Trophoblast cell (in vitro differentiated cells and primary cell): ENCODE results near the gene SRBD1.

Source experiments
- DNase-seq, 2 donors: peaks; one replicate each; pipeline ENCODE4 v3.0.0-alpha.2; 2016
- H2AFZ ChIP-seq: 2 replicates; pipeline ENCODE4 v1.6.1; 2013; ENCODE audit warnings: low read length, moderate library complexity, mild to moderate bottlenecking; ENCODE audit not compliant: insufficient read depth, poor library complexity
- H2AK5ac ChIP-seq: 2 replicates; pipeline ENCODE4 v1.6.1; 2013; ENCODE audit warnings: mild to moderate bottlenecking, low read length
- H2BK120ac ChIP-seq: 2 replicates; pipeline ENCODE4 v1.6.1; 2013; ENCODE audit warnings: low read length, mild to moderate bottlenecking, moderate library complexity; ENCODE audit not compliant: insufficient read depth, poor library complexity
- H2BK12ac ChIP-seq: 2 replicates; pipeline ENCODE4 v1.6.1; 2013; ENCODE audit warnings: mild to moderate bottlenecking, low read length, moderate library complexity
- H2BK5ac ChIP-seq: 2 replicates; pipeline ENCODE4 v1.6.1; 2013; ENCODE audit warnings: low read length, low read depth, moderate library complexity, mild to moderate bottlenecking; ENCODE audit not compliant: poor library complexity
- H3K14ac ChIP-seq: 2 replicates; pipeline ENCODE4 v1.6.1; 2013; ENCODE audit warnings: mild to moderate bottlenecking, low read length
- H3K18ac ChIP-seq: 2 replicates; pipeline ENCODE4 v1.6.1; 2013; ENCODE audit warnings: mild to moderate bottlenecking, low read length
- H3K23ac ChIP-seq: 2 replicates; pipeline ENCODE4 v1.6.1; 2013; ENCODE audit warnings: low read length
- H3K27ac ChIP-seq: 2 replicates; pipeline ENCODE4 v1.5.1; 2013; ENCODE audit warnings: low read depth, mild to moderate bottlenecking, inconsistent platforms, low read length, moderate library complexity
- H3K27me3 ChIP-seq: 2 replicates; pipeline ENCODE4 v1.6.1; 2013; ENCODE audit warnings: inconsistent platforms, mild to moderate bottlenecking, low read length, moderate library complexity; ENCODE audit not compliant: insufficient read depth
- H3K36me3 ChIP-seq, 2 experiments: 1 replicate in 1 of 2; 2 replicates in 1 of 2; pipeline ENCODE4 v1.6.1; 2013; ENCODE audit warnings: low read length in 2 of 2, mild to moderate bottlenecking in 2 of 2, moderate library complexity in 1 of 2; ENCODE audit not compliant: insufficient read depth in 2 of 2, control insufficient read depth in 1 of 2
- H3K4ac ChIP-seq: 2 replicates; pipeline ENCODE4 v1.6.1; 2013; ENCODE audit warnings: low read depth, mild to moderate bottlenecking, low read length, moderate library complexity
- H3K4me1 ChIP-seq, 2 experiments: 1 replicate in 1 of 2; 2 replicates in 1 of 2; pipeline ENCODE4 v1.6.1; 2013; ENCODE audit warnings: low read length in 2 of 2, mild to moderate bottlenecking in 2 of 2, moderate library complexity in 1 of 2; ENCODE audit not compliant: insufficient read depth in 2 of 2, control insufficient read depth in 1 of 2
- H3K4me2 ChIP-seq: 2 replicates; pipeline ENCODE4 v1.6.1; 2013; ENCODE audit warnings: inconsistent platforms, mild to moderate bottlenecking, low read length, moderate library complexity
- H3K4me3 ChIP-seq: 2 replicates; pipeline ENCODE4 v1.5.1; 2013; ENCODE audit warnings: mild to moderate bottlenecking, low read depth, low read length, inconsistent platforms
- H3K79me1 ChIP-seq: one replicate; pipeline ENCODE4 v1.6.1; 2013; ENCODE audit warnings: low read length
- H3K79me2 ChIP-seq: 2 replicates; pipeline ENCODE4 v1.6.1; 2013; ENCODE audit warnings: low read length, mild to moderate bottlenecking; ENCODE audit not compliant: control insufficient read depth, insufficient read depth, poor library complexity
- H3K9ac ChIP-seq: 2 replicates; pipeline ENCODE4 v1.6.1; 2013; ENCODE audit warnings: mild to moderate bottlenecking, low read length
- H3K9me3 ChIP-seq: 2 replicates; pipeline ENCODE4 v1.6.1; 2013; ENCODE audit warnings: low read depth, mild to moderate bottlenecking, control low read depth, inconsistent platforms, low read length; ENCODE audit not compliant: insufficient read depth
- H4K12ac ChIP-seq: 2 replicates; pipeline ENCODE4 v1.6.1; 2013; ENCODE audit warnings: low read depth, mild to moderate bottlenecking, low read length, moderate library complexity
- H4K8ac ChIP-seq: 2 replicates; pipeline ENCODE4 v1.6.1; 2013; ENCODE audit warnings: low read depth, mild to moderate bottlenecking, low read length, moderate library complexity
- H4K91ac ChIP-seq: one replicate; pipeline ENCODE4 v1.6.1; 2013; ENCODE audit warnings: low read depth, mild to moderate bottlenecking, low read length, moderate library complexity
- WGBS: extraction: QIAGEN DNeasy Blood & Tissue Kit; methylation state at CpG from one replicate; pipeline ENCODE4 v1.1.7; 2013; ENCODE audit warnings: missing lambda C conversion rate; ENCODE audit not compliant: insufficient read length, insufficient coverage; ENCODE audit errors: extremely low coverage; 5-methylcytosine and 5-hydroxymethylcytosine counted together

Gene SRBD1

DNA sequence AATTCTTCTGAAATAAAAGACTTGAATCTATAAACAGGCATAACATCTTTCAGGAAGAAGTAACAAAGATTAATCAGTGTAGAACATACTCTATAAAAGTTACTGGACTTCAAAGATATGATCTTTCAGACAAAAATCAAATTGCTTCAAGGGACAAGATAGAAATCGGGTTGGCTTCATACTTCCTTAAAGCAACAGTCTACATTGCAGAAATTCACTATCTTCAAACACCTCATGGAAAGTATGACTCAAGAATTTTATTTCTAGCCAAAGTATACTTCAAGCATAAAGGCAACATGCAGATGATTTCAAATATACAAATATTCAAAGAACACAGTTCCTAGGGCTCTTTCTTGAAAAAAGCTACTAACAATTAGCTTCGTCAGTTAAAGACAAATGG lies 240.7 kb downstream of the SRBD1 start:
- H3K4ac ChIP-seq, result no peak overlapping the region
- H3K79me1 ChIP-seq, result no peaks in the 10 kb centered on the region
- H4K12ac ChIP-seq, result no peak overlapping the region
- no peak overlapping the region for H3K27ac ChIP-seq
- DNase-seq, result peak in 1 of 2 donors; percentile 65
- no peaks in the 10 kb centered on the region for H3K79me2 ChIP-seq
- H2BK120ac ChIP-seq, result no peak overlapping the region
- H2BK12ac ChIP-seq, result no peak overlapping the region
- WGBS, result no CpG with 5 or more reads among the region's 2 CpGs
- H2AFZ ChIP-seq, result no peak overlapping the region
- H4K8ac ChIP-seq, result no peak overlapping the region
- H3K27me3 ChIP-seq, result no peaks in the 10 kb centered on the region
- no peaks in the 10 kb centered on the region for H3K36me3 ChIP-seq
- H3K9me3 ChIP-seq, result peaks cover 1% of the 10 kb centered on the region
- H3K9ac ChIP-seq, result no peak overlapping the region
- no peak overlapping the region for H2AK5ac ChIP-seq
- H2BK5ac ChIP-seq, result no peak overlapping the region
- no peaks in the 10 kb centered on the region for H3K4me1 ChIP-seq
- H3K4me3 ChIP-seq, result no peak overlapping the region
- no peak overlapping the region for H3K4me2 ChIP-seq
- H3K18ac ChIP-seq, result no peak overlapping the region
- no peak overlapping the region for H4K91ac ChIP-seq
- H3K23ac ChIP-seq, result no peak overlapping the region
- no peak overlapping the region for H3K14ac ChIP-seq

GRCh38 chr2:45368792-45369191 lies 242.3 kb downstream of the SRBD1 start:
- no peak overlapping the region for H3K4ac ChIP-seq
- H3K4me3 ChIP-seq, result no peak overlapping the region
- no peak for DNase-seq
- no peak overlapping the region for H4K8ac ChIP-seq
- H3K79me2 ChIP-seq, result no peaks in the 10 kb centered on the region
- H4K12ac ChIP-seq, result no peak overlapping the region
- no peak overlapping the region for H2BK120ac ChIP-seq
- H3K79me1 ChIP-seq, result no peaks in the 10 kb centered on the region
- no CpG with 5 or more reads among the region's 1 CpG for WGBS
- no peaks in the 10 kb centered on the region for H3K27me3 ChIP-seq
- H3K9me3 ChIP-seq, result peaks cover 1% of the 10 kb centered on the region
- H2AK5ac ChIP-seq, result no peak overlapping the region
- H3K9ac ChIP-seq, result no peak overlapping the region
- no peak overlapping the region for H2BK5ac ChIP-seq
- H3K4me1 ChIP-seq, result no peaks in the 10 kb centered on the region
- H4K91ac ChIP-seq, result no peak overlapping the region
- H3K36me3 ChIP-seq, result no peaks in the 10 kb centered on the region
- no peak overlapping the region for H3K4me2 ChIP-seq
- no peak overlapping the region for H3K14ac ChIP-seq
- no peak overlapping the region for H3K18ac ChIP-seq
- no peak overlapping the region for H2BK12ac ChIP-seq
- no peak overlapping the region for H3K27ac ChIP-seq
- H2AFZ ChIP-seq, result no peak overlapping the region
- no peak overlapping the region for H3K23ac ChIP-seq

- Histone ChIP-seq H3K4me1 (no peaks in the 10 kb centered on the region), H3K18ac (no peak overlapping the region), H3K4me3 (no peak overlapping the region), H4K91ac (no peak overlapping the region), H3K27me3 (no peaks in the 10 kb centered on the region), H3K9me3 (no peaks in the 10 kb centered on the region), H3K23ac (no peak overlapping the region), H3K27ac (no peak overlapping the region), H3K79me2 (no peaks in the 10 kb centered on the region), H3K14ac (no peak overlapping the region), H2AFZ (no peak overlapping the region), H3K79me1 (no peaks in the 10 kb centered on the region), H4K12ac (no peak overlapping the region), H3K36me3 (no peaks in the 10 kb centered on the region), H3K9ac (no peak overlapping the region), H2BK12ac (no peak overlapping the region), H2BK5ac (no peak overlapping the region), H2AK5ac (no peak overlapping the region), H3K4ac (no peak overlapping the region), H4K8ac (no peak overlapping the region), H3K4me2 (no peak overlapping the region), H2BK120ac (no peak overlapping the region)
- DNase-seq, result no peak
- no CpG with 5 or more reads among the region's 2 CpGs for WGBS
Observed at GRCh38 chr2:45361666-45362065, 249.4 kb downstream of the SRBD1 start.

DNA sequence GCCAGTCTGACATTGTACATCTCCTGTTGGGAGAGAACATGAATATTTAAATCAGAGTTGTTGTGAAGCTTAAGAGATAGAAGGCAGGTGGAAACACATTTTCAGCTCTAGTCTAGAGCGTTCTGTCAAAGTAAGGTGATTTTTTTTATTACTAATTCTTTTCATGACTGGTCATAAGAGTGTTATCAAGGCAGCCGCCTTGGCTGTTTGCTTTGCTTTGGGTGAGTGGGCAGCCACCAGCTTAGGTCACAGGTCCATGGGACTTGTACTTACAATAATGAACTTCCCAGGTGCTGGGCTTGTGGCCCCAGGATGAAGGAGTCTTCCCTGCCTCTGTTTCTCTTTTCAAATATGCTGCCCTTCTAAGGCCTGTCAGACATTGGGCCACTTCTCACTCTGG lies 256.3 kb downstream of the SRBD1 start:
- no peaks in the 10 kb centered on the region for H3K79me1 ChIP-seq

More for the DNA sequence above, 256.3 kb downstream of the SRBD1 start:
- Histone ChIP-seq H3K79me2 (no peaks in the 10 kb centered on the region), H3K14ac (no peak overlapping the region), H3K4me2 (no peak overlapping the region), H3K27me3 (no peaks in the 10 kb centered on the region), H2BK12ac (no peak overlapping the region), H4K8ac (no peak overlapping the region), H3K27ac (no peak overlapping the region), H3K4ac (no peak overlapping the region), H3K4me1 (no peaks in the 10 kb centered on the region), H3K36me3 (no peaks in the 10 kb centered on the region), H3K23ac (no peak overlapping the region), H4K12ac (no peak overlapping the region), H2AFZ (no peak overlapping the region), H2BK5ac (no peak overlapping the region), H3K4me3 (no peak overlapping the region), H3K9ac (no peak overlapping the region), H3K9me3 (no peaks in the 10 kb centered on the region), H2AK5ac (no peak overlapping the region), H3K18ac (no peak overlapping the region), H2BK120ac (no peak overlapping the region), H4K91ac (no peak overlapping the region)
- no CpG with 5 or more reads among the region's 2 CpGs for WGBS
- DNase-seq, result no peak
